T-helper 2 cell treated with Interferon-gamma antibody and Interleukin-4, amounts not matched to agents 100 ng/mL and 5 ng/mL, for 36 hours (primary cell): ENCODE measurements around the gene DSCAM. TPM values are rescaled to one million over a fixed set of nuclear protein-coding genes. Genes with fewer than 3 reads are reported as not detected.
"Not testable (repeated sequence)": the region's sequence is repeated elsewhere in the genome, so short reads cannot be mapped to it uniquely, and the experiment has no call there.

Source experiments
- intact Hi-C: fragments of 100-400 bp; cut with micrococcal nuclease; formaldehyde crosslinking; loops from one replicate; pipeline ENCODE4 v1.15.1; 2023
- total RNA-seq: library from RNA; stranded (reverse); gene quantifications from 2 replicates; pipeline ENCODE4 v1.2.3, GENCODE V29; 2022

DSCAM gene
- total RNA-seq, 1 donor from 2014 or later = not detected

DNA sequence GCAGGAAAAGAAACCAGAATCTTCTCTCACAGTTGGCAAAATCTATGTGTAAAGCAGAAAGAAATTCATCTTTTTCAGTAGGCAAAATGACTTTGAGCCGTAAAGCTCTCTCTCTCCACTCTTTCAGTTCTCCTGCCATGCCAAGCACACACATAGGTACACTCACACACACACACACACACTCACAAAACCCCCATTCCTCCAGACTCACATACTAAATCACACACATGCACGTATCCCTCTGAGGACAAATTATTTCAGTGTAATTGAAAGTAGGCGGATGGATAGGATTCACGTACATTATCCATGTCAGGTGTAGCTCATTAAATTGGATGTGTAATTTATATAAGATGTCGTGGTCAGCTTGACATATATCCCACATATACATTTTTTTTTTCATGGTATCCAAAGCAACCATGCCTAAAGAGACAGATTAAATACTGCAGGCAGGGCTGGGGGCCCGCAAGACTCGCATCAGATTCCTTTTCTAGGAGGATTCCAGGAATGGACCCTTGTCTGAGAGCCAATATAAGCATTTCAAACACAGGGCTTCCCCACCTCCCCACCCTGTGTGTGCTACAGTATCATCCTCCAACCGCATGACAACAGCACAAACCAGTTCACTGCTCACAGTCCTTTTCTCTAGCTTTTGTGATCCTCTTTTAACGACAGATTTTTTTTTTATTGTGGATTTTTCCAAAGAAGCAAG lies 658.9 kb downstream of the DSCAM start:
- intact Hi-C loops = no loop called here

DNA sequence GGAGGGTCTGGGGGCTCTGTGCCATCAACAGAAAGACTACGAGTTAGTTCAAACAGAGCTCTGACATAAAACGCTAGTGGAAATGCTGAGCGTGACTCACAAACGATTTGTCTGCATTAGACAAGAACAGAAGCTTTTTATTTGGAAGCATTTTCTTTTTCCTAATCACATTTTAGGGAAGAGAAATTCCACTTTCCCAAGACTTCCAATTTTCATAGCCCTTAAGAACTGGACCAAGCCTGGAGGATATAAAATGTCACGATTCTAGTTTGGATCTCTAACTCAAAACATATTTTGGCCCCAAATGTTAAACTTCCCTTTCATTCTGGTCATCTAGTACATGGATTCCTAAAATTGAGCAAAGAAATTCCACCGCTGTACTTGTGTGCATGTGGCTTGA lies 659.7 kb downstream of the DSCAM start:
- intact Hi-C loops = no loop called here

DNA sequence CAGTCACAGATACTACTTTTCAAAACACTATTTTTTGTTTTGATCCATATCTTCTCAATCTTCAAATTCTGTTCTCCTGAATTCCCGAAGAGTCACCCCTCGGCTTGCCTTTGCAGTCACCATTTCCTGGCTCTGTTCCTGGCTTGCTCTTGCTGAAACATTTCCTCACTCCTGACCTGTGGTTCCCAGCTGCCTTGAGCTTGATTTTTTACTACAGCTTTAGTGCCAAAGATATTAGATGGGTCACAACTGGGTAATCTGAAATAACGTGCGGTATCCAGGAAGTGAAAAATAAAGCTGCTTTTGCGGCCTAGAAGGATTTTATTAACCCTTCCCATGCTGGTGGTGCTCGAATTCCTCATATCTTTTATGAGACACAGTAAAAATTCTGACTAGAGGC lies 660.9 kb downstream of the DSCAM start:
- intact Hi-C loops = no loop called here

DNA sequence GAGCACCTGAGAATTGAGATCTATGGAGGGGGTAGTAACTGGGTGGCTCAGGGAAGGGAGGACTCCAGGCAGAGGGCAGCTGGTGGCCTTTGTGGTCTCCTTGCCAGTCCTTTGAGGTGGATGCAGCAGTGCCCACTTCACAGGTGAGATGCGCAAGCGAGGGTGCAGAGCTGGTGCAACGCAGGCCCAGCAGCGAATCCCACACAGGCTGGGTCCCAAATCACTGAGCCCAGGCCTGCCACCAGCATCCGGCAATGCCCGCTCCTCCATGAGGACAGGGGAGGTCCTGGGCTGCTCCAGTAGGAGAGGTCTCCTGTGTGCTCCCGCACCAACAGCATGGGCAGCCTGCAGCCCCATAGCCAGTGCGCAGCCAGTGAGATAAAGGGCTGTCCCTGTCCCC lies 661.8 kb downstream of the DSCAM start:
- intact Hi-C loops = no loop called here

DNA sequence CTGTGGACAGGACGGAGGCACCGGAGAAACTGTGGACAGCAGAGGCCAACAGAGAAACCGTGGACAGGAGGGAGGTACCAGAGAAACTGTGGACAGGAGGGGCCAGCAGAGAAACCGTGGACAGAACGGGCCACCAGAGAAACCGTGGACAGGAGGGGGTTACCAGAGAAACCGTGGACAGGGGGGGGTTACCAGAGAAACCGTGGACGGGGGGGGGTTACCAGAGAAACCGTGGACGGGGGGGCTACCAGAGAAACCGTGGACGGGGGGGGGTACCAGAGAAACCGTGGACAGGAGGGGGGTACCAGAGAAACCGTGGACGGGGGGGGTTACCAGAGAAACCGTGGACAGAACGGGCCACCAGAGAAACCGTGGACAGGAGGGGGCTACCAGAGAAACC lies 664.5 kb downstream of the DSCAM start:
- intact Hi-C loops = not testable (repeated sequence)

DNA sequence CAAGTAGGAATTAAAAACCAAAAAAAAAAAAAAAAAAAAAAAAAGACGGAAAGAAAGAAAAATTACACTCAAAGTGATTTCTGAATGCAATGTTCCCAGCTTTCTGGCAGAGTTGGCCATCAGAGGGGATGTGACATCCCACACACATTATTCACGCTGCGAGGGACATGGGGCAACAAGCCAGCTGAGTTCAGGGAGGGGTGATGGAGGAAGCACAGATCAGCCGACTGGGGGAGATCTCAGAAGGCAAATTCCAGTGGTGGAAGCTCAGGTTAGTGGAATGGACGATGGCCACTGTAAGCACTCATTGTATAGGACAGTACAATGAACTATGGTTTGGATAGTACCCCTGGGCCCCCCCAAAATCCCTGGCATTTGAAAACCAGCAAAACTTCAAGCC lies 667.8 kb downstream of the DSCAM start:
- intact Hi-C loops = no loop called here

- intact Hi-C loops = no loop called here
Measured at GRCh38 chr21:40178726-40179125, 668.2 kb downstream of the DSCAM start.

GRCh38 chr21:40177979-40178378 lies 669.0 kb downstream of the DSCAM start:
- intact Hi-C loops = no loop called here

- intact Hi-C loops = no loop called here
Measured at GRCh38 chr21:40176724-40177123, 670.2 kb downstream of the DSCAM start.

DNA sequence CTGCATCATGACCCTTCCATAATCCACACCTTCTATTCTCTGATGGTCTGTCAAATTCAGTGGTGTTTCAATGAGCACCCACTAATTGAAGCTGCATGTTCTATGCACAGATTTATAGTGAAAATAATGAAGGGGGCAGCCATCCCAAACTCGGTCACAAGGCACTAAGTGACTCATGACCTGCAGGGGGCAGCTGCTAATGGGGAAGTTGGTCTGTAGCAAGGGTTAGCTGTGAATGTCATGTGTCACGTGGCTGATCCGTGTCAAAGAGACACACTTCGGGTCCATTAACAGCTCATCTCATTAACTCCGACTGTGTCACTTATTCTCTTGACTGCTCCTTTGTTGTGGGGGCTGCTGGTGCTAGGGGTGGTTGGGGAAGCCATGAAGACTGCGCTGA lies 673.1 kb downstream of the DSCAM start:
- intact Hi-C loops = no loop called here

DNA sequence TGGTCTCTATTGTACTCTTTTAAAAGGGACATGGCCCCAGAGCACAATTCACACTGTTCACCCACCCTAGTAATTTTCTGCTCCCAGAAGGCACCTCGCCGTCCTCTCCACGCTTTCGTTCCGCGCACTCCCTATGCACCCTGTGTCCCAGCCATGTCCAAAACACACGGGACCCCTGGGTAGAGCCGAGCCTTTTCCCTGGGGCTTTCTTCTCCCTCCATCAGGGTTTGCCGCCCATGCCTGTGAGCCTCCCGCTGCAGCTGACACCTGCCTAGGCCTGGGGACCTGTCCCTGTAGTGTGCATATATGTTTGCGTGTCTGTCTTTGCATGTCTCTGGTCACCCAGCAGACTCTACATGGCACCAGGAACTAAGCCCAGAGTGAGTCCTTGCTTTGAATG lies 677.0 kb downstream of the DSCAM start:
- intact Hi-C loops = no loop called here

DNA sequence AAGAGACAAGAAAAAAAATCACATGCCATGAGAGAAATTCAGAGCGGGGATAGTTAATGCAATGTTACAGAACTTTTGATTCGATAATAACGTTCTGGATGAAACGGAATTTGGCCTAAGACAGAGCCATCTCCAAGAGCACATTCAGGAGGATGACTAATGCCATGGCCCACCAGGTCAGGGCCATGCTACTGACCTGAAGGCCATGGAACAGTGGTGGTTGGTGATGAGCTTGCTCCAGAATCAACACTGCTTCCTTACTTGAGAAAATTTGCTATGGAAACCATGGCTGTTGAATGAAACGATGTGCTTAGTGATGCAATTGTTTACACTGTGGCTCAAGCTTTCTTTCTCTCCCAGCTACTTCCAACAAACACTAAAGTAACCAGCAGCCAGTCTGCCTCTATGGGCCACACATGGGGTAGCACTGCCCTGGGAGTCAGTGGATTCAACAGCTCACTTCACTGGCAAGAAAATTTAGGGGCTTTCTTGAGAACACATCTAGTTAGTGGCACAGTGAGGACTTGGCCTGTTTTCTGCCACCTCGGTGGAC lies 680.6 kb downstream of the DSCAM start:
- intact Hi-C loops = no loop called here

DNA sequence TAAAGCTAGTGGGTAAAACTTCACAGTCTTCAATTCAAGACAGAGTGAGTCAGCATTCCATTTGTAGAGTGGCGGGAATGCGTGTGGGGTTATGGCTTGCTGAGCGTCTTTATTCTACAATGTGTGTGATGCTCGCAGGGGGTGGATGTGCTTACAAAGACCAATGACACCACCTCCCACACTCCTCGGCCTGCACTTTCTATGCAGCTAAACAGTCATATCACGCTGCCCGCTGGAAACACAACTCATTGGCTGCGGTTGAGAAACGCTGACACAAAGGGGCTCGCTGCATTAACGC lies 681.2 kb downstream of the DSCAM start:
- intact Hi-C loops = no loop called here

- intact Hi-C loops = no loop called here
Measured at GRCh38 chr21:40164905-40165772, 681.8 kb downstream of the DSCAM start.

DNA sequence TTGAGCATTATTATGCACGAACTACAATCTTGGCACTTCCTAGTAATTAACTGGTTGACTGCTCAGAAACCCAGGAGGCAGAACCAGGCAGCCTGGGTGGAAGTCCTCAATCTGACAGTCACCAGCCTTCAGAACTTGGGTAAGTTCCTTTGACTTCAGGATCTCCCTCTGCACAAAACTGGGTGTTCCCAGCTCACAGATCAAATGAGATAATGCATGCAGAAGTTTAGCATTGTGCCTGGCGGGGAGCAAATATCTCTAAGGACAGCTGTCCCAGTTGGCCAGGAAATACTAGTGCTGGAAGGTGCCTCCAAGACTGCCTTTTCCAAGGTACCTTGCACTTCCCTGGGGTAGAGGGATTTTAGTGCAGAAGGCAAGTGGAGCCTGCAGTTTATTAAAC lies 684.9 kb downstream of the DSCAM start:
- intact Hi-C loops = no loop called here

DNA sequence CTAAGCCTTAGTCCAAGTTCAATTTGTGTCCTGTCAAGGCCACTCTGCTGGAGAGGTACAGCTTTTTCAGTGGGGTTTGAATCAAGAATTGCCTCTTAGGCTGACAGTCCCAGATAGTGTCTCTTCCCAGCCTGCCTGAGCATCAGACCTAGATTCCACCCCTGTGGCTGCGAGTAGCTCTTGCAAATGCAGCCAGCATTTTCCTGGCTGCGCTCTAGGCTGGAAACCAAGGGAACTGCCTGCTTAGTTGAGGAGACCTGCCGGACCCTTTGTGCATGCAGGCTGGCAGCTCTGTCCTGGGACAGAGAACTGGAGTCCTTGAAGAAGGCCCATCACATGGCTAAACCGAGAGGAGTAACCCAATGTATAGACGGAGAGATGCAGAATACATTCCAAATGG lies 686.0 kb downstream of the DSCAM start:
- intact Hi-C loops = no loop called here

DNA sequence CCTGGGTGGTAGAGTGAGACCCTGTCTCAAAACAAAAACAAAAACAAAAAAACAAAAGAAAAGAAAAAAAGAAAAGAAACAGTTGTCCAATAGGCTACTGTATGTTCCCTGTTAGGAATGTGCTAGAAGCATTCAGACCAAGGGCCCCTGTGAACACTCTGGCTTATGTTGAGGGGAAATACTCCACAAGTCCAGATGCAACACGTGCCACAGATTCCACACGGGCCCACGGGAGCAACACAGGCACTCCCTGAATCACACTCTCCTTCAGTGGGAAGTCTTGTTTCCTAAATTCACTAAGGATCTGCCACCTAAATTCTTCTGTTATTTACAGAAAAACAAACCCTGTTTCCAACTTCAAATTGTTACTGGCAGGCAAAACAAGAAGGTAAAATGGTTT lies 688.6 kb downstream of the DSCAM start:
- intact Hi-C loops = no loop called here

- intact Hi-C loops = no loop called here
Measured at GRCh38 chr21:40155563-40155962, 691.4 kb downstream of the DSCAM start.

GRCh38 chr21:40153351-40153750 lies 693.6 kb downstream of the DSCAM start:
- intact Hi-C loops = no loop called here

DNA sequence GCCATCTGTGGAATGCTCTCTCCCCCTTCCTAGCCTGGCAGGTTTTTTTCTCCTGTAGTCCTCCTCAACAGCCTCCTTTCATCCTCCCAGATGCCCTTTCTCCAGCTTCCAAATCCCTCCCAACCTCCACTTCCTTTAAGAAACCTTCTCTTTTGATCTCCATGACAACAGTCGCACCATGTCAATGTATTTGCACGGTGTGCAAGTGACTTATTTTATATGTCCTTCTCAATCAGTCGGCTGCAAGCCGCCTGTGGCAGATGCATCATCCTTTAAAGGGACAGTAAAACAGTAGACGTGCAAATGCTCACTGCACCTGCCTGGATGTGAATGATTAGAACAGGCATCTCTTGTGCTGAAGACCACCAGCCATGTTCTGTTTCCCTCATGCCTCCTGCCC lies 694.5 kb downstream of the DSCAM start:
- intact Hi-C loops = no loop called here

DNA sequence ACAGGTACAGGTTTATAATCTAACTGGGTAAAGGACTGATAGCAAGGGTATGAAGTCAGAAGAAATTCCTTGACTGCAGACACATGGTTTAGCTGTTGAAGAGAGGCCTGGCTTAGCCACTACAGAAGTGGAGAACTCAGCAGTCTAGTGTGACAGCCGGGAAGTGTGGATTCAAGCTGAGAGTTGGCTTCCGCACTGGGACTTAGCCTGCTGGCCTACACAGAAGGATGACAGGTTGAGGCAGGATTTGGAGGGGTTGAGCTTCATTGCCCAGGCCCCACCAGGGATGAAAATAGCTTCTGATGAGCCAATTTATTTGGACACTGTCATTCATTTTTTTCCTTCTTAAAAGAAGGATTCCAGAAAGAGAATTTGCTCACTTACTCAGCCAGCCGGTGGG lies 695.3 kb downstream of the DSCAM start:
- intact Hi-C loops = no loop called here

DNA sequence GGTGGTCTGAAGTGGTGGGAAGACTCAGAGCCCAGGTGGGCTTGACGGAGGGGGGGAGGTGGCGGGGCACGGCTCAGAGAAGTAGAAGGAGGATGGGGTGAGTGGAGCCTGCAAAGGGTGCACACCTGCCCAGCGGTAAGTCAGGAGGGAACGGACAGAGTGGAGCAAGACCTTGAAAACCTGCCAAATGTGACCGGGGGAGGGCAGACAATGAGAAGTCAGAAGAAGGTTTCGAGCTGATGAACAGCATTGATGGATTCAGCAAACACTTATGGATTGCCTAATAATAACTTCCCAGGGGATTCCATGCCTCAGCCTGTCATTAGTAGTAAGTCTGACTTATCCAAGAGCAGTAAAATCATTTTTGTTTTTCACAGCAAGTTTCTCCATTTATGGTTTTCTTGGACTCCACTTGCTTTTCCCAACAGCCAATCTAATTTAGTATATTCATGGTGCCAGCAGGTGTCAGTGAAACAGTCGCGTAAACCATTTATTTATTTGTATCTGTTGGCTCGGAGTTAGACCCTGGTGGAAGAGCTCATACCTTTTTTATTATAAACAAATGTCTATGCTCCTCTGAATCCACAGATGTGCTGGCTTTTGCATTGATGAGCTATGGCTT lies 700.6 kb downstream of the DSCAM start:
- intact Hi-C loops = no loop called here
